ENCODE results near the gene U2AF1.
"Not testable (repeated sequence)": the region's sequence is repeated elsewhere in the genome, so short reads cannot be mapped to it uniquely, and the experiment has no call there.

DNA sequence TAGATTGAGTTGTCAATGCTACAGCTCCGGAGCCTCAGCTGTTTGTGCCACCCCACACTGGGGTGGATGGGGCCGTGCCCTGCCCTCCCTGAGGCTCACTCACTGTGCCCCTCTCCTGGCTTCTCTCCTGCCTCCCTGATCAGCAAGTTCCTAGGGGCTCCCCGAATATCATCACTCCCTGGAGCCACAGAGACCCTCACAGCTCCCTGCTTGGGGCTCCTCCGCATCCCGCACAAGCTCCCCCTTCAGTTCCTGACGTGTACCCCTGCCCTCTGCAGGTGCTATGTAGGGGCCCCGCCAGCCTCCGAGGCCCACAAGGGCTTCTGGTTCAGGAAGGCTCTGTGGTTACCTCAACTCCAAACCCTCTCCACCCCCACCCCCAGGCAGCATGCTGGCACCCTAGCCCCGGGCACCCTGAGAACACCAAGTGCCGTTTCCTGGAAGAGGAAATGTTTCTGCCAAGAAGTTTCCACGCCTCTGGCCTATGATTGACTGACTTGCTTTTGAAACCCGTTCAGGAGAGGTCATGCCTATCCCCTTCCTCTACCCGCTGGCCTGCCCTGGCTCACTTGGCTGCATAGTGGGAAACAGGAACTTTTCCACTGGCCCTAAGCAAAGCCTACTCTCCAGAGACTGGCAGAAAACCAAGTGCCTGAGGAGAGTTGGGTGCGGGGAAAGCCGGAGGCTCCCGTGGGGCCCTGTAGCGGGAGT lies 62.0 kb downstream of the U2AF1 start:
- not testable (repeated sequence) for TF ChIP-seq CTCF (conservative IDR thresholded peaks at IDR 0.05; ENCODE audit: low read depth, low read length); EZH2 (IDR thresholded peaks at IDR 0.05; ENCODE audit: low read length, unreplicated experiment); EZH2phosphoT487 (IDR thresholded peaks at IDR 0.05; ENCODE audit: borderline replicate concordance, low read length)
